Measurements from ENCODE around the gene F5. TPM values are rescaled to one million over a fixed set of nuclear protein-coding genes. Genes with fewer than 3 reads are reported as not detected.

The F5 gene
- total RNA-seq, 4 donors from 2014 or later = 1.4 to 5.0 (median 3.7) TPM

DNA sequence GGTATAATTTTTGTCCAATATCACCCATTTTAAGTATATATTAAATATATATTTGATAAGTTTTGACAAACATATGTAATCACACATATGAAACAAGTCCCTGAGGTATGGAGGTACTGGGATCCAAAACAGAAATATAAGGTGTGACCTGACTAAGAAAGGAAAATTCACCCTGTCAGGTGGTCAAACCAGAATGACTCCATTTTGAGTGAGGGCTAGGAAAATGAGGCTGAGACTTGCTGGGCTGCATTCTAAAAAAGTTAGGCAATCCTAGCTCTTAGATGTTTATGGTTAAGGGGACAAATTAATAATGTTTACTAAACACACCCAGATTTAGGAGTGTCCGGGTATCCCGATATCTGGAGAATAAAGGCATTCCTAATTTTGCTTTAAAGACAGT is 89.0 kb downstream of the F5 start:
- DNase-seq (ENCODE audit: low spot score) = no peak
- ATAC-seq (ENCODE audit: low FRiP score) = no peak
- TF ChIP-seq, protein P1, sequence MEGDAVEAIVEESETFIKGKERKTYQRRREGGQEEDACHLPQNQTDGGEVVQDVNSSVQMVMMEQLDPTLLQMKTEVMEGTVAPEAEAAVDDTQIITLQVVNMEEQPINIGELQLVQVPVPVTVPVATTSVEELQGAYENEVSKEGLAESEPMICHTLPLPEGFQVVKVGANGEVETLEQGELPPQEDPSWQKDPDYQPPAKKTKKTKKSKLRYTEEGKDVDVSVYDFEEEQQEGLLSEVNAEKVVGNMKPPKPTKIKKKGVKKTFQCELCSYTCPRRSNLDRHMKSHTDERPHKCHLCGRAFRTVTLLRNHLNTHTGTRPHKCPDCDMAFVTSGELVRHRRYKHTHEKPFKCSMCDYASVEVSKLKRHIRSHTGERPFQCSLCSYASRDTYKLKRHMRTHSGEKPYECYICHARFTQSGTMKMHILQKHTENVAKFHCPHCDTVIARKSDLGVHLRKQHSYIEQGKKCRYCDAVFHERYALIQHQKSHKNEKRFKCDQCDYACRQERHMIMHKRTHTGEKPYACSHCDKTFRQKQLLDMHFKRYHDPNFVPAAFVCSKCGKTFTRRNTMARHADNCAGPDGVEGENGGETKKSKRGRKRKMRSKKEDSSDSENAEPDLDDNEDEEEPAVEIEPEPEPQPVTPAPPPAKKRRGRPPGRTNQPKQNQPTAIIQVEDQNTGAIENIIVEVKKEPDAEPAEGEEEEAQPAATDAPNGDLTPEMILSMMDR (IDR thresholded peaks at IDR 0.05) = no peak

DNA sequence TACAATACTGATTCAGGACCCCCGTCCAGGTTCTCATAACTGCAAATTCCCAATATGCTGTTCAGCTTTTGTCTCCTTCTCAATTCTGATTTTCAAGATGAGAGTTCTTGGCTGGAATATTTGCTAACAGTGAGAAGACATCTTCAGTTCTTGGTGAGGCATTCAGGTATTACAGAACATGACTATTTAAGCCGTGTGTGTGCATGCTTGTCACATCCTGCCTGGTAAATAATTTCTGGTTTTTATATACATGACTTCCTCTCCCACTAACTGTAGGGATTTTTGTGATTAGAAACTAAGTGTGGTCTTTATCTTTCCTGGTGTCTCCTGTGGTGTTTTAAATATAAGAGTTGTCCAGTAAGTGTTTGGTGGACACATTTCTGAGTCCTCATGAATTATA is 90.4 kb downstream of the F5 start:
- TF ChIP-seq, protein P1 (IDR thresholded peaks at IDR 0.05) = no peak
- ATAC-seq (ENCODE audit: low FRiP score) = no peak
- DNase-seq (ENCODE audit: low spot score) = no peak

DNA sequence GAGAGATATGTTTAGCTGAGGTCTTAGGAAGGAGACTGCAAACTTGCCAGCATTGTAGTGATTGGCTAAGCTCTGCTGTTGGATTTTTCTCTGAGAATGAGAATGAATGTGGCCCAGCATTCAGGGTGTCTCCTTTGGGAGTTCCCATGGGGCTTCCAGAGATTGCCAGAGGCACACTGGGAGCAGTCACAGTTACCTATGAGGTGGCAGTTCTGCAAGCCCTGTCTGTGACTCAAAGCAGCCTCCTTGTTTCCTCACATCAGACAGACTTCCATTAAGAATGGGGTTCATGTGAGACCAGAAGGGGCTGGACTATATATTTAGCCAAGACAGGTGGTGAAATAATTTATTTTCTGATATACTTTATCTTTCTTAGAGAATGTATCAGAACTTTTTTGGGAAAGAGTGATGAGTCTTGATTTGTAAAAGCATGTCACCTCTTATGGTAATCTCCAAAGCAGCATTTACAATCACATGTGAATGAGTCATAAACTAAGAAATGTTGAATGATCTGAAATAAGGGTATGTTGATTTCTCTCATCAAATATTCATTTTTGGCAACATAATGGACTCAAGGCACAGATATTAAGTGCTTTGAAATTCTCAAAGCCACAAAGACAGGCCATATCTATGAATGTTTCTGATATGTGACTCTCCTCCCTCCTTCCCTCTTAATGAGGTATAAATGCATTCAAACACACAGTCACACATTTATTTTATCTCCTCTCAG is 91.1 kb downstream of the F5 start:
- ATAC-seq (ENCODE audit: low FRiP score) (peak; percentile 57), DNase-seq (ENCODE audit: low spot score) (no peak)
- TF ChIP-seq, protein P1 (IDR thresholded peaks at IDR 0.05) = no peak

DNA sequence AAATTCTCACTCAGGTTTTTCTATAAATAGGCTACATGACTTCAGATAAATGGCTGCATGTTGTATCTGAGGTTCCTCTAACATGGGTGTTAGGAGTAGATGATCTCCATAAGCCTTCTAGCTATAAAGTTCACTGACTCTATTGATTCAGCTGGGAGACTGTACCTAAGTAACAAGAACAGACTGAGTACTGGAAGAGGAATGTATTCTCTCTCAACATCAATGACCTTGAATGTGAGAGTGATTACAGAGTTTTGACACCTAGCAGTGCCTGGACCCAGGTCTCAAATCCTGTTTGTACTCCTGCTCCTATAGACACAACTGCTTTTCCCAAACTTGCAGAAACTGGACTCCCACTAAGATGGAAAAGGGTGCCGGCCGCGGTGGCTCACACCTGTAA is 91.9 kb downstream of the F5 start:
- DNase-seq (ENCODE audit: low spot score) = no peak
- TF ChIP-seq, protein P1 (IDR thresholded peaks at IDR 0.05) = no peak

DNA sequence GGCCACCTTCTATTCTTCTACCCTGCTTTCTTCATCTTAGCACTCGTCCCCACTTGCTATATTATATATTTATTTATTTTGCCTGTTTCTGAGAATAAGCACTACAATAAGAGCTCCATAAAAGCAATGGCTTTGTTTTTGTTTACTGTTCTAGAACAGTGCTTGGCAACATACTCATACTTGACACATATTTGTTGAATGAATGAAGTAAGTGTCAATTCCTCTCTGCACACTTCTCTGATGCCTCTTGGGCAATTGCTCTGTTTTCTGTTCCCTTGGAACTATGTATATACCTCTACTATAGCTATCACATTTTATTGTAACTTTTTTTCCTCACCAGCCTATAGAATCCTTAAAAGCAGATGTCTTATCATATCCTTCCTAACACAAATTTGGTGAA is 93.0 kb downstream of the F5 start:
- TF ChIP-seq, protein P1 (IDR thresholded peaks at IDR 0.05) = no peak
- DNase-seq (ENCODE audit: low spot score) (no peak), ATAC-seq (ENCODE audit: low FRiP score) (no peak)

More for the DNA sequence above, 91.9 kb downstream of the F5 start:
- ATAC-seq (ENCODE audit: low FRiP score) = no peak

DNA sequence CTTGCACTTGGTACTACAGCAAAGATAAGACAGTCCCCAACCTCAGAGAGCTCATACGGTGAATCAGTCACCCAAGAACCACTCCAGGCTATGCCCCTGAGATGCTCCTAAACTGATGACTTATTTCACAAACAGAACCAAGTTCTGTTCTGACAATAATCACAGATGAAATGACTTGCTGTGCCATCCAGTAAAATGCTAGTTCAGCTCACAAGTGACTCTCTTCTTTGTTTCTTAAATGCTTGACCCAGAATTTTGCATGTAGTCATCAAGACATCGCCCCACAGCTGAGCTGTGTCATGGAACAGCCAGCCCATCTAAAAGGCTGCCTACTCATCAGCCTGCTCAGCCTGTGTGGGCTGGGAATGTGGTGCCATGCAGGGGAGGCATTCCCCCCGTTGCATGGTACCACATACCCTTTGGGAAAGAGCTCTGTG is 94.4 kb downstream of the F5 start:
- ATAC-seq (ENCODE audit: low FRiP score) = no peak
- TF ChIP-seq, protein P1 (IDR thresholded peaks at IDR 0.05) = no peak

DNA sequence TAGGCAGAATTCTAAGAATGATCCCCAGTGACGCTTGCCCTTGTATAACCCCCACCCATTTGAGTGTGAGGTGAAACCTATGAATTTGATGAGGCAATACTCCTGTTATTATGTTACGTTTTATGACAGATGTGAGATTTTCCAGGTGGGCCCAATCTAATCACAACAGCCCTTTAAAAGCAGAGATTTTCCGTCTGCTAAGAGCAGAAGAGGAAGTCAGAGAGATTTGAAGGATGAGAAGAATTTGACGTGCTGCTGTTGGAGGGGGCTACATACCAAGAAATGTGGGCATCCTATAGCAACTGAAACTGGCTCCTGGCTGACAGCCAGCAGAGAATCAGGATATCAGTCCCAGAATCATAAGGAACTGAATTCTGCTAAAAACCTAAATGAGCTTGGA is 98.1 kb downstream of the F5 start:
- ATAC-seq (ENCODE audit: low FRiP score) (no peak), DNase-seq (ENCODE audit: low spot score) (no peak)
- TF ChIP-seq, protein P1 (IDR thresholded peaks at IDR 0.05) = no peak

More for the DNA sequence above, 94.4 kb downstream of the F5 start:
- DNase-seq (ENCODE audit: low spot score) = no peak
